HUES64 (cell line): ENCODE data around the gene ERVH48-1.
"Not testable (repeated sequence)": the region's sequence is repeated elsewhere in the genome, so short reads cannot be mapped to it uniquely, and the experiment has no call there.

Experiments
- H3K27ac ChIP-seq: 2 replicates; pipeline ENCODE4 v1.7.0; 2013; ENCODE audit warnings: low read depth, low read length, inconsistent platforms
- H3K27me3 ChIP-seq: 2 replicates; pipeline ENCODE4 v1.6.1; 2013; ENCODE audit warnings: mild to moderate bottlenecking, low read length; ENCODE audit not compliant: insufficient read depth
- H3K36me3 ChIP-seq: 2 replicates; pipeline ENCODE4 v1.6.1; 2013; ENCODE audit warnings: mild to moderate bottlenecking, low read length; ENCODE audit not compliant: insufficient read depth
- H3K4me1 ChIP-seq: 2 replicates; pipeline ENCODE4 v1.6.1; 2013; ENCODE audit warnings: mild to moderate bottlenecking, low read length, moderate library complexity; ENCODE audit not compliant: insufficient read depth
- H3K4me3 ChIP-seq: 2 replicates; pipeline ENCODE4 v1.5.1; 2013; ENCODE audit warnings: mild to moderate bottlenecking, low read length, moderate library complexity
- H3K9ac ChIP-seq: 2 replicates; pipeline ENCODE4 v1.6.1; 2013; ENCODE audit warnings: mild to moderate bottlenecking, low read depth, low read length
- H3K9me3 ChIP-seq: 2 replicates; pipeline ENCODE4 v1.6.1; 2013; ENCODE audit warnings: low read depth, low read length; ENCODE audit not compliant: insufficient read depth
- WGBS: fragments of 150-250, 120-280 bp; methylation state at CpG from one replicate; pipeline ENCODE4 v1.1.7; 2013; ENCODE audit warnings: missing lambda C conversion rate; 5-methylcytosine and 5-hydroxymethylcytosine counted together

Gene ERVH48-1

GRCh38 chr21:42892931-42893755, 32.3 kb downstream of the ERVH48-1 start, which contains the start of gene NDUFV3:
Gene NDUFV3, plus strand, starts transcription at chr21:42893309. Its CDS starts 25 bp downstream, at chr21:42893334.
- Histone ChIP-seq H3K36me3 (peaks cover 24% of the 10 kb centered on the region), H3K27me3 (no peaks in the 10 kb centered on the region), H3K9me3 (no peaks in the 10 kb centered on the region), H3K27ac (peak within 1 kb of the TSS; percentile 89), H3K4me1 (no peaks in the 10 kb centered on the region), H3K4me3 (peak within 1 kb of the TSS; percentile 99), H3K9ac (peak within 1 kb of the TSS; percentile 82)
- under 1% methylated on average over 87 of the region's 87 CpGs for WGBS

- WGBS = 41% methylated on average over 18 of the region's 18 CpGs
- Histone ChIP-seq H3K27ac (peak overlapping the region; percentile 86), H3K4me1 (no peaks in the 10 kb centered on the region), H3K27me3 (no peaks in the 10 kb centered on the region), H3K4me3 (peak overlapping the region; percentile 99), H3K9ac (peak overlapping the region; percentile 79), H3K9me3 (no peaks in the 10 kb centered on the region), H3K36me3 (peaks cover 19% of the 10 kb centered on the region)
Observed at GRCh38 chr21:42892582-42892930, 32.9 kb downstream of the ERVH48-1 start.

GRCh38 chr21:42887326-42887725, 38.1 kb downstream of the ERVH48-1 start:
- H3K4me3 ChIP-seq = no peak overlapping the region
- 97% methylated on average over 5 of the region's 5 CpGs for WGBS
- H3K4me1 ChIP-seq = no peaks in the 10 kb centered on the region
- no peaks in the 10 kb centered on the region for H3K27me3 ChIP-seq
- H3K27ac ChIP-seq = no peak overlapping the region
- no peaks in the 10 kb centered on the region for H3K36me3 ChIP-seq
- H3K9me3 ChIP-seq = no peaks in the 10 kb centered on the region
- H3K9ac ChIP-seq = no peak overlapping the region

GRCh38 chr21:42883921-42884320, 41.5 kb downstream of the ERVH48-1 start:
- Histone ChIP-seq H3K27me3 (no peaks in the 10 kb centered on the region), H3K36me3 (no peaks in the 10 kb centered on the region), H3K9ac (no peak overlapping the region), H3K9me3 (no peaks in the 10 kb centered on the region), H3K4me1 (no peaks in the 10 kb centered on the region), H3K4me3 (no peak overlapping the region), H3K27ac (no peak overlapping the region)
- WGBS = no CpG with 5 or more reads among the region's 1 CpG

GRCh38 chr21:42880352-42880751, 45.1 kb downstream of the ERVH48-1 start:
- 95% methylated on average over 5 of the region's 6 CpGs for WGBS
- H3K27ac ChIP-seq = no peak overlapping the region
- H3K36me3 ChIP-seq = peaks cover 15% of the 10 kb centered on the region
- peak overlapping the region; percentile 96 for H3K9ac ChIP-seq
- H3K4me3 ChIP-seq = peak overlapping the region; percentile 75
- H3K9me3 ChIP-seq = no peaks in the 10 kb centered on the region
- no peaks in the 10 kb centered on the region for H3K27me3 ChIP-seq
- no peaks in the 10 kb centered on the region for H3K4me1 ChIP-seq

DNA sequence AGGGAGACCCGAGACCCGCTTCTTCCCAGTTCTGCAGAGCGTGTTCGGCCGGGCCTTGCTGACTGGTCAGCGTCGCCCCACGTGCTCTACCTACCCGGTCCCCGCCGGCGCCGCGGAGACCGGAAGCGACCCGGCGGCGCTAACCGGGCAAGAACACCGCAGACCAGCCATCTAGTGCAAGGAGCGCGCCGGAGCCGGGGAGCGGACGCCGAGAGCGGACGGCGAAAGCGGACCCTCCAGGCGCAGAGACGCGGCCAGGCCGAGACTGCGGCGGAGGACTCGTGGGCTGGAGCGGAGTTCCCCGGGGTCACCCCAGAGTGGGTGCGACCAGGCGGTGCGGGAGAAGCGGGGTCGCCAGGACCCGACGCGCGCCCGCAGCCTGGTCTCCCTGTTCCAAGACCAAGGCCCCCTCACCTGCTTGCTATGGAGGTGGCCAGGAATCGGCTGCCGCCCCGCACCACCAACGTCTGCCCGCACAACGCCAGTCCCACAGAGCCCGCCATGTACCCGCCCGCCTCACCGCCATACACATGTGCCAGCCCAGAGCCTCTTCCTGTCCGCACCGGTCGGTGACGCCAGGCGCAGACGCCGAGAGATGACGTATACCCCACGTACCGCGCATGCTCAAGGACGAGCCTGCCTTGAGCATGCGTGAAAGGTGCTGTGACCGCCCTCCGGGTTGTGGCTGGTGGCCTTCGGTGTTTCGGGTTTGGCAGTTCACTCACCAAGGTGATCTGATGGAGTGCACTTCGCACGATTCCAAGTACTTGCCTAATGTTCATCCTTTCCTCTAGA, 46.2 kb downstream of the ERVH48-1 start, which contains the start of gene WDR4:
Gene WDR4, minus strand, starts transcription at position 547 of the 795 bp plus-strand sequence. Its CDS starts 44 bp downstream, at position 503.
- Histone ChIP-seq H3K9me3 (no peaks in the 10 kb centered on the region), H3K4me1 (no peaks in the 10 kb centered on the region), H3K27ac (peak within 1 kb of the TSS; percentile 99), H3K9ac (peak within 1 kb of the TSS; percentile 96), H3K4me3 (peak within 1 kb of the TSS; percentile 75), H3K27me3 (no peaks in the 10 kb centered on the region), H3K36me3 (peaks cover 22% of the 10 kb centered on the region)
- under 1% methylated on average over 80 of the region's 80 CpGs for WGBS

DNA sequence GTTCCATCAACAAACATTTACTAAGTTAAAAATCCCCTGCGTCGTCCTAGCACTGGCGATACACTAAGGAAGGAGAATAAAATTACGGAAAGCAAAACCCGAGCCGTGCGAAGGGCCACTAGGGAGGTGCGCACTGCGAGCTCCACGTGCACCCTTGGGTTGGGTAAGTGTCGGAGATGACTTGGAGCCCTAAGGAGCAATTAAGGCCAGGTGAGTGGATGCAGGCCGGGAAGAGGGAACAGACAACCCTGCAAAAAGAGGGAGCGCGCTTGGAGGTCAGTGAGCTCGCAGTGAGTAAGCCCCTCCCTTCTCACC, 46.8 kb downstream of the ERVH48-1 start:
- Histone ChIP-seq H3K9me3 (no peaks in the 10 kb centered on the region), H3K27me3 (no peaks in the 10 kb centered on the region), H3K9ac (peak overlapping the region; percentile 96), H3K4me3 (peak overlapping the region; percentile 75), H3K4me1 (no peaks in the 10 kb centered on the region), H3K36me3 (peaks cover 27% of the 10 kb centered on the region), H3K27ac (peak overlapping the region; percentile 99)
- WGBS = 1% methylated on average over 15 of the region's 15 CpGs

DNA sequence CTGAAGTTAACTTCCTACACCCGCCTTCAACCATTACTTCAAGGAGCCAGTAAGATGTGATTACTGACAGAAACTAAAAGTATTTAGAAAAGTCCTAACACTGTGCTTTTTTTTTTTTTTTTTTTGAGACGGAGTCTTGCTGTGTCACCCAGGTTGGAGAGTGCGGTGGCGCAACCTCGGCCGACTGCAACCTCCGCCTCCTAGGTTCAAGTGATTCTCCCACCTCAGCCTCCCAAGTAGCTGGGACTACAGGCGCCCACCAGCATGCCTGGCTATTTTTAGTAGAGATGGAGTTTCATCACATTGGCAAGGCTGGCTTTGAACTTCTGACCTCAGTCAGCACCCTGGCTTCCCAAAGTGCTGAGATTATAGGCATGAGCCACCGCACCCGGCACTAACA, 49.6 kb downstream of the ERVH48-1 start:
- H3K9me3 ChIP-seq, H3K9ac ChIP-seq, H3K4me1 ChIP-seq, H3K27me3 ChIP-seq, H3K27ac ChIP-seq, H3K4me3 ChIP-seq: not testable (repeated sequence)
- WGBS = 92% methylated on average over 10 of the region's 10 CpGs
- peaks cover 56% of the 10 kb centered on the region for H3K36me3 ChIP-seq

GRCh38 chr21:42873096-42873495, 52.3 kb downstream of the ERVH48-1 start:
- WGBS = 97% methylated on average over 7 of the region's 7 CpGs
- H3K27me3 ChIP-seq = no peaks in the 10 kb centered on the region
- H3K9me3 ChIP-seq = no peaks in the 10 kb centered on the region
- H3K9ac ChIP-seq = no peak overlapping the region
- no peaks in the 10 kb centered on the region for H3K4me1 ChIP-seq
- H3K36me3 ChIP-seq = peaks cover 81% of the 10 kb centered on the region
- H3K4me3 ChIP-seq = no peak overlapping the region
- no peak overlapping the region for H3K27ac ChIP-seq

GRCh38 chr21:42868196-42868595, 57.2 kb downstream of the ERVH48-1 start:
- 92% methylated on average over 10 of the region's 10 CpGs for WGBS
- Histone ChIP-seq H3K27ac (no peak overlapping the region), H3K4me1 (no peaks in the 10 kb centered on the region), H3K9me3 (no peaks in the 10 kb centered on the region), H3K36me3 (peaks cover 84% of the 10 kb centered on the region), H3K9ac (no peak overlapping the region), H3K27me3 (no peaks in the 10 kb centered on the region), H3K4me3 (no peak overlapping the region)
